Skeletal muscle tissue (tissue), 4 donors: ENCODE results near the gene TBCEL. TPM values are rescaled to one million over a fixed set of nuclear protein-coding genes. Genes with fewer than 3 reads are reported as not detected.

Source experiments
- H3K27ac ChIP-seq: one replicate; pipeline ENCODE4 v1.7.0; 2013; ENCODE audit warnings: mild to moderate bottlenecking, low read depth, low read length, inconsistent platforms
- H3K27me3 ChIP-seq, 3 donors: one replicate each; pipeline ENCODE4 v1.7.0; 2013; ENCODE audit warnings: low read length in 3 of 3; ENCODE audit not compliant: control insufficient read depth in 3 of 3, insufficient read depth in 3 of 3
- H3K36me3 ChIP-seq, 3 donors: one replicate each; pipeline ENCODE4 v1.7.0; 2013; ENCODE audit warnings: low read length in 3 of 3; ENCODE audit not compliant: control insufficient read depth in 3 of 3, insufficient read depth in 3 of 3
- H3K4me1 ChIP-seq, 3 donors: one replicate each; pipeline ENCODE4 v1.7.0; 2013; ENCODE audit warnings: low read length in 3 of 3, mild to moderate bottlenecking in 3 of 3; ENCODE audit not compliant: control insufficient read depth in 3 of 3, insufficient read depth in 3 of 3
- H3K4me3 ChIP-seq, 3 donors: one replicate each; pipeline ENCODE4 v1.7.0; 2013; ENCODE audit warnings: low read length in 3 of 3
- H3K9ac ChIP-seq, 3 donors: one replicate each; pipeline ENCODE4 v1.7.0; 2013; ENCODE audit warnings: low read length in 3 of 3, mild to moderate bottlenecking in 3 of 3, moderate library complexity in 2 of 3, low read depth in 1 of 3
- H3K9me3 ChIP-seq, 3 donors: one replicate each; pipeline ENCODE4 v1.7.0; 2013; ENCODE audit warnings: low read length in 3 of 3; ENCODE audit not compliant: control insufficient read depth in 3 of 3
- total RNA-seq: library from RNA; depleted of rRNA; stranded (reverse); fragments of >200 nt; gene quantifications from one replicate; pipeline ENCODE4 v1.2.3, GENCODE V29; 2014
- donor health status: Osteomylitis.

The TBCEL gene
- total RNA-seq, 1 donor from 2014 or later, result 31.3 TPM

DNA sequence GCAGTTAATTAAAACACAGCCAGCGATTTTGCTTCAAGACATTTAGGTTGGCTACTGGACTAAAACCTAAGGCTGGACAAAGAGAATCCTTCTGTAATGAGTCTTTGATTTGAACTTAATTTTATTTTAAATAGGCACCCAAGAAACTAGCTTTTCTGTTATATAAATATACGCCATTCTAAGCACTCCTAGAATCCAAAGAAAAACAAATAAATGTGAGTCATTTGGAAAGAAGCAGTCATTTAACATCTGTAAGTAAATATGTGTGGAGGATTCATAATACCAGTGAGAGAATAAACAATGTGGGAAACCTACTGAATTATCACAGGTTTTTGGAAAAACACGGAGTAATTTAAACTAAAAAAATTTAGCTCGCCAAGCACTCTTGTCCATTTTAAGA is 76.0 kb downstream of the TBCEL start:
- Histone ChIP-seq H3K4me3 (no peak overlapping the region), H3K4me1 (no peaks in the 10 kb centered on the region), H3K9ac (no peak overlapping the region), H3K36me3 (no peaks in the 10 kb centered on the region), H3K9me3 (no peaks in the 10 kb centered on the region), H3K27me3 (no peaks in the 10 kb centered on the region), H3K27ac (no peak overlapping the region)

DNA sequence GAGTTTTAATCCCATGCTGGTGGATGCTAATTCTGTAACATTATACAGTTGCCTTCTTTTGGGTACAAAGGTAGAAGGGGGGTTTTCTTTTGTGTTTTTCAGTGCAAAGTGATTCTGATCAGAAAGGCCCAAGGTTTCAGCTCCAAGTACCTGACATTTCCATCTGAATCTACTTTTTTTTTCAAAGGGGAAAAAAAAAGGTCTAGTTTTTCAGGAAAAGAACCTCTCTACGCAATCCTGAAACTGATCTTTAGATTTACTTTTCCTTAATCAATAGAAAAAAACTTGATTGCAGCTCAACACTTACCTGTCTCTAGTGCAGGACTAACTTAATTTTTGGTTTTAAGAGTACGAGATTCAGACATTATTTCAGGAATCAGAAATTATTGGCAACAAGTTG is 77.0 kb downstream of the TBCEL start, which contains the start of gene TECTA:
Gene TECTA (plus strand): TSS at position 301 of the 400 bp plus-strand sequence. CDS start 1,423 bp downstream, outside the sequence.
- H3K27ac ChIP-seq, result no peak within 1 kb of the TSS

DNA sequence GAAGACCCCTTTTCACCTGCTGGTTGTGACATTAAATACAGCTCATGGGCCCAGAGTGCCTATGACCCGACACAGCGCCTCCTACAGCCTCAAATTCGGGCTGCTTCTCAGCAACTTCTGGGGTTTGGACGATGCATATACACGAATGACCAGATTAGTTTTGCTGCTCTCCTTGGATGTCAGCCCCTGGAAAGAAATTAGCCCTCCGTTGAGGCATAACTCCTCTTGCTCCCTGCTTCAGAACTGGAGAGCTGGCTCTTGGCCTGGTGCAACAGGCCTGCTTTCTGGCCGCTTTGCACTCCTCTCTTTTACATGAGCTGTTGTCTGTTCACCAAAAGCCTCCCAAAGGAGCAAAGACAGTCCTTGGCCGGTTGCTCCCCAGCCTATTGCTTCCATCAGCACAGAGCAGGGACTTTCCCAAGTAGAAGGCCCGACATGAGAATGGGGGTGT is 80.4 kb downstream of the TBCEL start:
- peak overlapping the region; percentile 60 for H3K27ac ChIP-seq

More for the DNA sequence above, 77.0 kb downstream of the TBCEL start, which contains the start of gene TECTA:
- no peaks in the 10 kb centered on the region for H3K27me3 ChIP-seq
- no peak within 1 kb of the TSS for H3K9ac ChIP-seq
- peaks cover 4 to 7% (median 6%) of the 10 kb centered on the region in 3 donors for H3K4me1 ChIP-seq
- H3K36me3 ChIP-seq, result no peaks in the 10 kb centered on the region
- H3K4me3 ChIP-seq, result no peak within 1 kb of the TSS
- H3K9me3 ChIP-seq, result no peaks in the 10 kb centered on the region

DNA sequence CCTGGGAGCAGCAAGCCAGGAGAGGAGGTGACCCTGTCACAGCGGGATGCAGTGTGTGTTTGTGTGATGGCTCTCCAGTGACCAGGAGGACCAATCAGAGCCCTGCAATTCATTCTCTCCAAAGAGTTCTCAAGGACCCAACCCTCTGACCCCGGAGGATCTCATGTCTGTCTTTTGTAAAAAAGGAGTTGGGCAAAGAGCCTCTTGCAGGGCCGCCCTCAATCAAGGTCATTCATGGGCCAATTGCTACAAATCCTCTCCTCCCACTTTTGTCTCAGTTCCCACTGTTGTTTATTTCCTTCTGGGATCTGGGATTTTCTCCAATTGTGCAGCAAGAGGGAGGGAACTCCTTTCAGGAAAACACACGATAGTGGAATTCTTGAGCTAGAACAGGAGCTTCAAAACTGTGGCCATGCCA is 81.2 kb downstream of the TBCEL start:
- Histone ChIP-seq H3K4me1 (peaks cover 4 to 7% (median 6%) of the 10 kb centered on the region in 3 donors), H3K36me3 (no peaks in the 10 kb centered on the region), H3K9ac (no peak overlapping the region), H3K4me3 (no peak overlapping the region), H3K9me3 (no peaks in the 10 kb centered on the region), H3K27ac (peak overlapping the region; percentile 60), H3K27me3 (no peaks in the 10 kb centered on the region)

More for the DNA sequence above, 80.4 kb downstream of the TBCEL start:
- Histone ChIP-seq H3K9me3 (no peaks in the 10 kb centered on the region), H3K4me1 (peaks cover 4 to 7% (median 6%) of the 10 kb centered on the region in 3 donors), H3K9ac (no peak overlapping the region), H3K4me3 (no peak overlapping the region), H3K36me3 (no peaks in the 10 kb centered on the region), H3K27me3 (no peaks in the 10 kb centered on the region)

DNA sequence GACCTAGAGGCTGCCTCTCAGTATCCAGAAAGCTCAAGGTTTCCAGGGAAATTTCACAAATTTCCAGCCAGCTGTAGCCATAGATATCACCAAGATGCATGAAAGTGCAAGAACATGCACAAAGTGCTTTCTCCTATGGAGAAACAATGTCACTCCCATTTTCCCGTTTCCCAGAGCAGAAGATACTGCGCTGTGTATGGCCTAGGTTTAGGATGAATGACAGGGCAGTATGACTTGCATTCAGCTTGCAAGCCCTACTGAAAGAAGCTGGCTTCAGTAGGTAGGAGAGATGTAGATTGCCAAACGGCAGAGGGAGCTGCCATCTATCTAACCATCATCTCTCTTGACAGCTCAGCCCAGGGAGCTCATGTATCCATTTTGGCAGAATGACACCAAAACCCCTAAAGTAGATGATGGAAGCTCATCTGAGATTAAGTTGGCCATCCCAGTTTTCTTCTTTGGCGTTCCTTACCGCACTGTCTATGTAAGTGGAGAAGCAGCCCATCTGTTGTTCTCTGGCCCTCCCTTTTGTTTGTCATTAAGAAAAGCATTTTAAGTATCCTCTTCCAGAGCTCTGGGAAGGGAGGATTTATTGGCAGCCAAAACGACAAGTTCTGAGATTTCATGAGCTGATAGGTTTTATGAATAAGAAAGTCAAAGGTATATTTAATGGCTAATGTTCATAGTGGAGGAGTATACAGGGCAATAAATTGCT is 81.7 kb downstream of the TBCEL start:
- H3K4me1 ChIP-seq, result peaks cover 4 to 7% (median 6%) of the 10 kb centered on the region in 3 donors
- H3K4me3 ChIP-seq, result no peak overlapping the region
- H3K9me3 ChIP-seq, result no peaks in the 10 kb centered on the region
- no peaks in the 10 kb centered on the region for H3K27me3 ChIP-seq
- no peak overlapping the region for H3K9ac ChIP-seq
- no peaks in the 10 kb centered on the region for H3K36me3 ChIP-seq
- H3K27ac ChIP-seq, result no peak overlapping the region

DNA sequence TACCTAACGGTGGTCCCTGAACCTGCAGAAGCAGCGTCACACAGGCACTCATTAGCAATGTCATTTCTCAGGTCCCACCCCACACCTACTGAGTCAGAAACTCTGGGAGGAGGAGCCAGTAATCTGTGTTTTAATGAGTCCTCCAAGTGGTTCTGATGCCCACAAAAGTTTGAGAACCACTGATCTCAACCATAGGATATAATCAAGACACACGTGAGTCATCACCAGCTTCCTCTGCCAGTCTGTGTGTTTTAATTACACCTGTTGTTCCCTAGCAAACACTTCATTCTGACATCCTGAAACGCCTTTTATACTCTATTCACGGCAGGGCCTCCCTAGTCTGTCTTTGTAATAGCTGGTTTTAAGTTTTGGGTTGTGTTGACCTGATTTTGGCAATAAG is 82.9 kb downstream of the TBCEL start:
- Histone ChIP-seq H3K4me1 (peaks cover 6 to 18% (median 12%) of the 10 kb centered on the region in 3 donors), H3K36me3 (no peaks in the 10 kb centered on the region), H3K4me3 (no peak overlapping the region), H3K9ac (no peak overlapping the region), H3K9me3 (no peaks in the 10 kb centered on the region), H3K27ac (no peak overlapping the region), H3K27me3 (no peaks in the 10 kb centered on the region)

DNA sequence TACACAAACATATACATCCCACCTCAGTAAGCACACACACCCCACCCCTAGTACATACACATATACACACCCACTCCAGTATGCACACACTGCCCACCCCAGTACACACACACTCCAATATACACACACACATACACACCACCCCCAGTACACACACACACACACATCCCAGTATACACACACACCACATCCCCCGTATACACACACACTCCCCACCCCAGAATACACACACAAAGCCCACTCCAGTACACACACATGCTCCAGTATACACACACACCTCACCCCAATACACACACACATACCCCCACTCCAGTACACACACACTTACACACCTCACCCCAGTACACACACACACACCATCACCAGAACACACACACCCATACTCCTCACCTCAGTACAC is 84.5 kb downstream of the TBCEL start:
- Histone ChIP-seq H3K9me3 (no peaks in the 10 kb centered on the region), H3K27ac (no peak overlapping the region), H3K36me3 (no peaks in the 10 kb centered on the region), H3K4me1 (peaks cover 13 to 18% (median 16%) of the 10 kb centered on the region in 3 donors), H3K4me3 (no peak overlapping the region), H3K27me3 (no peaks in the 10 kb centered on the region), H3K9ac (no peak overlapping the region)

DNA sequence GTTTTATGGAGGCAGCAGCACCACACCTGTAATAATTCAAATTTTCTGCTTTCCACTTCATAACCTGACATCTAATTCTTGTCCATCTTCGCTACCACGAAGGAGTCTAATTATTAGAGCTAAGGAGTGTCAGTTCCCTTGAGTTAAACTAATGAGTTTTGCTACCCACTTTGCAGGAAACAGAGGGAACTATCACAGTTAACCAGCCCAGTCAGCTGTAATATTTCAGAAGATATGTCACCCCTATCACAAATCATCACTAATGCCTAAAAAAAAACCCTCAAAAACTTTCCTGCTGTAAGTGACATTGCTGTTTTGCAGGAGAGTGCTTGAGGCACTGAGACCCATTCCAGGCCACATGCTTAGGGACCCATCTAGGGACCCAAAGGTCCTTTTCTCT is 85.6 kb downstream of the TBCEL start:
- Histone ChIP-seq H3K9ac (no peak overlapping the region), H3K9me3 (no peaks in the 10 kb centered on the region), H3K27ac (no peak overlapping the region), H3K4me1 (peaks cover 13 to 18% (median 16%) of the 10 kb centered on the region in 3 donors), H3K27me3 (no peaks in the 10 kb centered on the region), H3K36me3 (no peaks in the 10 kb centered on the region), H3K4me3 (no peak overlapping the region)

DNA sequence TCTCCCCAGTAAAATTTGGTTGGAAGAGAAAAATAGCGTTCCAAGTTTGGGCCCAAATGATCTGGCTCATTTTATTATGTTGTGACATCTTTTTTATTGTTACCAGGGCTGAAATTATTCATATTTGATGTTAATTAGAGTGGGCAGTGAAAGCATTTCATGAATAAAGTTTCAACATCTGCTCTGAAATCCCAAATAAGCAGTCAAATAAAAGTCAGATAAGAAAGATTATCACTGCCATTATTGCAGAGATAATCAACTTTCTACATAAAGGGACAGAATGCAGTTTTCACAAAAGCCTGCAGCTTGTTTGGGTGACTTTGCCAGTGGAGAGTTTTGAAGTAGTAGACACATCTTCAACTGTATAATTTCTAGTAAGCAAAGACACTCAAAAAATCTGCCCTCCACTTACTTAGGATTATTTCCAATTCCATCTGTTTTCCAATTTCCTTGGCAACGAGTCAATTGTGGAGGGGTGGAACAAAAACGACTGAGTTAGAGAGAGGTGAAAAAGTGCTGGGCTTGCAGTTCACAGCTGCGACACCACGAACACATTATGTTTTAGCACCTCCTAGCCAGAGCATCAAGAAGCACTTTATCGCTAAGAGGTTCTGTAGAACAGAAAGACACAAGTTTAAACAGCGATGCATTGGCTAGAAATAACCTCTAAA is 86.1 kb downstream of the TBCEL start:
- H3K27ac ChIP-seq, result no peak overlapping the region
- no peaks in the 10 kb centered on the region for H3K36me3 ChIP-seq
- H3K9ac ChIP-seq, result no peak overlapping the region
- H3K9me3 ChIP-seq, result no peaks in the 10 kb centered on the region
- peak overlapping the region in 1 of 3 donors; percentile 7 for H3K4me3 ChIP-seq
- peaks cover 13 to 18% (median 16%) of the 10 kb centered on the region in 3 donors for H3K4me1 ChIP-seq
- H3K27me3 ChIP-seq, result no peaks in the 10 kb centered on the region
